ENCODE results near the gene CIAPIN1. TPM values are rescaled to one million over a fixed set of nuclear protein-coding genes. Genes with fewer than 3 reads are reported as not detected.

Gene CIAPIN1
- total RNA-seq, 4 donors from 2014 or later: 9.7 to 49.0 (median 26.7) TPM

DNA sequence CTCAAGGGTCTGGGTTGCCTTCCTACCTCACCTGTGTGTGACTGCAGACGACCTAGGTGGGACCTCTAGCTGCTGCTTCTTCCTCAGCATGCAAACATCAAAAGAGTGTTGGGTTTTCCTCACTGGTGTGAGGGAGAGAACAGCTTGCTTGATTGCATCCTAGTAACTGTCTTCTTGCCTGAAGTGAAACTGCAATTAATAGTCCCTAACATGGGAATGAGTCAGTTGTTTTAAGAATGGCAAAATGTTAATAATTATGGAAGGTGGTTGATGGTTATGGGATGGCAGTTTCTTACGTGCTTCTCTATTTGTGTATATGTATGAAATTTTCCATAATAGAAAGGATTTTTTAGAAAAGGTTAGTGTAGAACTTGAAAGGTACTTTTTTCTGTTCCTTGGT is 21.2 kb upstream of the CIAPIN1 start:
- H3K36me3 ChIP-seq: no peaks in the 10 kb centered on the region
- TF ChIP-seq, protein P1, sequence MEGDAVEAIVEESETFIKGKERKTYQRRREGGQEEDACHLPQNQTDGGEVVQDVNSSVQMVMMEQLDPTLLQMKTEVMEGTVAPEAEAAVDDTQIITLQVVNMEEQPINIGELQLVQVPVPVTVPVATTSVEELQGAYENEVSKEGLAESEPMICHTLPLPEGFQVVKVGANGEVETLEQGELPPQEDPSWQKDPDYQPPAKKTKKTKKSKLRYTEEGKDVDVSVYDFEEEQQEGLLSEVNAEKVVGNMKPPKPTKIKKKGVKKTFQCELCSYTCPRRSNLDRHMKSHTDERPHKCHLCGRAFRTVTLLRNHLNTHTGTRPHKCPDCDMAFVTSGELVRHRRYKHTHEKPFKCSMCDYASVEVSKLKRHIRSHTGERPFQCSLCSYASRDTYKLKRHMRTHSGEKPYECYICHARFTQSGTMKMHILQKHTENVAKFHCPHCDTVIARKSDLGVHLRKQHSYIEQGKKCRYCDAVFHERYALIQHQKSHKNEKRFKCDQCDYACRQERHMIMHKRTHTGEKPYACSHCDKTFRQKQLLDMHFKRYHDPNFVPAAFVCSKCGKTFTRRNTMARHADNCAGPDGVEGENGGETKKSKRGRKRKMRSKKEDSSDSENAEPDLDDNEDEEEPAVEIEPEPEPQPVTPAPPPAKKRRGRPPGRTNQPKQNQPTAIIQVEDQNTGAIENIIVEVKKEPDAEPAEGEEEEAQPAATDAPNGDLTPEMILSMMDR (IDR thresholded peaks at IDR 0.05): no peak
- no peak for TF ChIP-seq POLR2A (IDR thresholded peaks at IDR 0.05)

DNA sequence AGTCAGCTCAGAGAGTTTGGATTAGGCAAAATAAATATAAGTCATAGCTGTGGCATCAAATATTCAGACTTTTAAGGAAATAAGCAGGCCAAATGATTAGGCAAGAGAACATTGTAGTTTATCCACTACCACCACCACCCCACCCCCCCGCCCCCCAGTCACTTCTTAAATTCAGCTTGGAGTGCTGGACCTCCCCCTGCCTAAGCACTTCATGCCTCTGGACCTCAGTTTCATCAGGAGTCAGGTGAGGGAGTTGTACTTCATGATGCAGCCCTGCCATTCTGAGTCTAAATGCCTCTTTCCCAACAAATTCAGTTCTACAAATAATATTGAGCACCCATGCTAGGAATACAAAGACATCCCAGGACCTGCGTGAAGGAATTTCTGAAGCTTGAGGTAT is 17.3 kb upstream of the CIAPIN1 start:
- Histone ChIP-seq H3K4me1 (peaks cover 4 to 13% of the 10 kb centered on the region in 2 donors), H3K27ac (no peak overlapping the region), H3K36me3 (no peaks in the 10 kb centered on the region), H3K9me3 (no peaks in the 10 kb centered on the region), H3K4me3 (no peak overlapping the region), H3K27me3 (no peaks in the 10 kb centered on the region)
- TF ChIP-seq POLR2A (IDR thresholded peaks at IDR 0.05): no peak
- TF ChIP-seq, protein P1 (IDR thresholded peaks at IDR 0.05): no peak
- DNase-seq: no peak
- intact Hi-C loops (cut with DNase I; ENCODE audit: low total_unique reads): no loop called here

More for the DNA sequence above, 21.2 kb upstream of the CIAPIN1 start:
- H3K27me3 ChIP-seq: no peaks in the 10 kb centered on the region
- no peak overlapping the region for H3K27ac ChIP-seq
- H3K4me1 ChIP-seq: peaks cover 4 to 13% of the 10 kb centered on the region in 2 donors
- intact Hi-C loops (cut with DNase I; ENCODE audit: low total_unique reads): no loop called here
- no peaks in the 10 kb centered on the region for H3K9me3 ChIP-seq
- H3K4me3 ChIP-seq: no peak overlapping the region
- DNase-seq: no peak

DNA sequence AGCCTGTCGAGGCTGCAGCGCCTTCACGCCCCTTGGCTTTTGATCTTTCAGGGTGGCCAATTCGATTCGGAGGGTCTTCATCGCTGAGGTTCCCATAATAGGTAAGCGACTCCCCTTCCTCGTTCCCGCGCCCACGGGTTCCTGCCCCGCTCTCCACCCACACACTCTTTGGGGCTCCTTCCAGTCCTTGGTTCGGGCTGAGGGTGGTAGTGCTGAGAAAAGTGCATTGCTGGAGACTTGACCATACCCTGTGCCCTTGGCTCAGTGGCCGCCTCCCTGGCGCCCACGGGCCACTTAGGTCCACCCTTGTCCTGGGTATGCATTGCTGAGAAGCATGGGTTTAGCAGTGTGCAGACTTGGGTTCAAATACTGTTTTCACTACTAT is 15.8 kb upstream of the CIAPIN1 start:
- no peak for TF ChIP-seq POLR2A (IDR thresholded peaks at IDR 0.05)
- TF ChIP-seq, protein P1 (IDR thresholded peaks at IDR 0.05): no peak
- DNase-seq: no peak
- Histone ChIP-seq H3K27ac (peak overlapping the region; percentile 85 to 87), H3K4me1 (peaks cover 4 to 13% of the 10 kb centered on the region in 2 donors), H3K36me3 (no peaks in the 10 kb centered on the region), H3K9me3 (no peaks in the 10 kb centered on the region), H3K4me3 (peak overlapping the region; percentile 78 to 96), H3K27me3 (no peaks in the 10 kb centered on the region)
- intact Hi-C loops (cut with DNase I; ENCODE audit: low total_unique reads): no loop called here

DNA sequence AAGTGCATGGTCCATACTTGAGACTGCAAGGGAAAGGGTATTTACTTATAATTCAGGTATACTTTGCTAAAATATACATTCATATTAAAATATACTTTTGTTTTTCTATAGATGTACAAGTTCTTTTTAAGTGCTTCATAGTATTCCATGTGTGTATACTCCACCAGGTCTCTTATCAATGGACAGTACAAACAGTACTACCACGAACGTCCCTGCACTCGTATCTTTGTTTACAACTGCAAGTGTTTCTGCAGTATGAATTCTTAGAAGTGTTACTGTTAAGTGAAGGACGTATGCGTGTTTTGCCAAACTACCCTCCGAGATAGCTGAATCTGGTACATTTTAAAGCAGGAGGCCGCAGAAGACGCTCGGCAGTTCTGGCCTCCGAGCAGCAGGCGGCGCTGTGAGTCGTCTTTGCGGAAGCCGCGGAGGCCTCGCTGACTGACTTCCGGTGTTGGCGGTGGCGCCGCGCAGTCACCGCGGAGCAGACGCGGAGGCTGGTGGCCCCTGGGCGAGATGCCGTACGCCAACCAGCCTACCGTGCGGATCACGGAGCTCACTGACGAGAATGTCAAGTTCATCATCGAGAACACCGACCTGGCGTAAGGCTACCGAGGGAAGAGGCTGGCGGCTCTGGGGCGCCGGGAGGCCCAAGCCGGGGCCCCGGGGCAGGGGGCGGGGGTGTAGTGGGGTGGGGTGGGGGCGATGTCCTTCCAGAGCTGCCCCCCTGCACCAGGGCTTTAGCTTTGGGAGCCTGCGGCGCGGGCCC is 15.2 kb upstream of the CIAPIN1 start, which contains the start of gene POLR2C:
POLR2C (plus strand) TSS at position 471 of the 769 bp plus-strand sequence; CDS start at position 517, 46 bp downstream.
- Histone ChIP-seq H3K4me3 (peak within 1 kb of the TSS; percentile 78 to 96), H3K4me1 (peaks cover 4 to 13% of the 10 kb centered on the region in 2 donors), H3K27ac (peak within 1 kb of the TSS; percentile 85 to 87), H3K9me3 (no peaks in the 10 kb centered on the region), H3K27me3 (no peaks in the 10 kb centered on the region), H3K36me3 (no peaks in the 10 kb centered on the region)
- DNase-seq: peak; percentile 84 to 88
- TF ChIP-seq, protein P1 (IDR thresholded peaks at IDR 0.05): peak; percentile 97
- TF ChIP-seq POLR2A (IDR thresholded peaks at IDR 0.05): peak; percentile 41 to 91
- intact Hi-C loops (cut with DNase I; ENCODE audit: low total_unique reads): no loop called here

DNA sequence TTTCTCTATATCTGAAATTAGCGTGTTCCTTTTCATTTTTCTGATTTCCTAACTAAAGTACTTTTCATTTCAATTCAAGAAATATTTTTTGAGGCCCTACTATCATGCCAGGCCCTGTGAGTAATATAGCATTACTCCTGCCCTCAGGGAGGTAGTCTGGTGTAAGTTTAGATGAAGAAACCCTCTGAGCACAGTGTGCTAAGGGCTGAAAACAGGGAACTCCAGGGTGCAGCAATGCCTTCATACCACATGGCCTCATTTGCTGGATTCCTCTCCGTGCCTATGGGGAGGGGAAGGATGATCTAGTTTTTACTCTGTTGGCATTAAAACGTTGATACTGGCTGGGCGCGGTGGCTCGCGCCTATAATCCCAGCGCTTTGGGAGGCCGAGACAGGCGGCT is 4.8 kb upstream of the CIAPIN1 start:
- no peaks in the 10 kb centered on the region for H3K4me1 ChIP-seq
- no peaks in the 10 kb centered on the region for H3K27me3 ChIP-seq
- DNase-seq: no peak
- intact Hi-C loops (cut with DNase I; ENCODE audit: low total_unique reads): no loop called here
- H3K36me3 ChIP-seq: no peaks in the 10 kb centered on the region
- H3K27ac ChIP-seq: no peak overlapping the region
- no peaks in the 10 kb centered on the region for H3K9me3 ChIP-seq
- TF ChIP-seq, protein P1 (IDR thresholded peaks at IDR 0.05): no peak
- no peak for TF ChIP-seq POLR2A (IDR thresholded peaks at IDR 0.05)
- no peak overlapping the region for H3K4me3 ChIP-seq

Data from uterus (tissue), 4 donors.